Medulla oblongata (tissue), 1 donor: ENCODE measurements around the gene ARL8B.
"Not testable (repeated sequence)": the region's sequence is repeated elsewhere in the genome, so short reads cannot be mapped to it uniquely, and the experiment has no call there.

Experiments used
- DNase-seq: peaks from one replicate; pipeline ENCODE4 v3.0.0-alpha.2; 2015; ENCODE audit errors: extremely low spot score

Gene ARL8B

GRCh38 chr3:5110337-5110736 lies 11.8 kb upstream of the ARL8B start:
- no peak for DNase-seq

- no peak for DNase-seq
Measured at GRCh38 chr3:5112043-5112442, 10.0 kb upstream of the ARL8B start.

GRCh38 chr3:5113726-5114125 lies 8.4 kb upstream of the ARL8B start:
- not testable (repeated sequence) for DNase-seq

- no peak for DNase-seq
Measured at GRCh38 chr3:5115506-5116162, 6.5 kb upstream of the ARL8B start.

- DNase-seq = no peak
Measured at GRCh38 chr3:5116538-5116937, 5.6 kb upstream of the ARL8B start.

GRCh38 chr3:5120446-5120845 lies 1.6 kb upstream of the ARL8B start:
- DNase-seq = no peak

GRCh38 chr3:5122741-5123706 lies 932 bp downstream of the ARL8B start:
- peak; percentile 73 for DNase-seq

GRCh38 chr3:5123937-5124336 lies 1.8 kb downstream of the ARL8B start:
- no peak for DNase-seq

GRCh38 chr3:5126586-5126985 lies 4.5 kb downstream of the ARL8B start:
- DNase-seq = no peak

GRCh38 chr3:5128849-5129248 lies 6.8 kb downstream of the ARL8B start:
- DNase-seq = no peak

GRCh38 chr3:5133239-5134018 lies 11.3 kb downstream of the ARL8B start:
- no peak for DNase-seq

- no peak for DNase-seq
Measured at GRCh38 chr3:5134019-5134391, 11.9 kb downstream of the ARL8B start.

GRCh38 chr3:5134499-5134898 lies 12.4 kb downstream of the ARL8B start:
- DNase-seq = no peak

- no peak for DNase-seq
Measured at GRCh38 chr3:5136211-5136918, 14.3 kb downstream of the ARL8B start.

- no peak for DNase-seq
Measured at GRCh38 chr3:5136919-5137429, 14.9 kb downstream of the ARL8B start.

GRCh38 chr3:5138214-5138981 lies 16.3 kb downstream of the ARL8B start:
- peak; percentile 61 for DNase-seq

GRCh38 chr3:5140230-5140621 lies 18.1 kb downstream of the ARL8B start:
- no peak for DNase-seq

- DNase-seq = no peak
Measured at GRCh38 chr3:5140839-5141238, 18.7 kb downstream of the ARL8B start.

- no peak for DNase-seq
Measured at GRCh38 chr3:5141760-5142159, 19.7 kb downstream of the ARL8B start.

GRCh38 chr3:5143464-5143863 lies 21.4 kb downstream of the ARL8B start:
- no peak for DNase-seq
